Measurements from ENCODE around the gene PALM3. TPM values are rescaled to one million over a fixed set of nuclear protein-coding genes. Genes with fewer than 3 reads are reported as not detected.

Gene PALM3
- total RNA-seq, 1 experiment from 2014 or later, result 21.8 TPM

DNA sequence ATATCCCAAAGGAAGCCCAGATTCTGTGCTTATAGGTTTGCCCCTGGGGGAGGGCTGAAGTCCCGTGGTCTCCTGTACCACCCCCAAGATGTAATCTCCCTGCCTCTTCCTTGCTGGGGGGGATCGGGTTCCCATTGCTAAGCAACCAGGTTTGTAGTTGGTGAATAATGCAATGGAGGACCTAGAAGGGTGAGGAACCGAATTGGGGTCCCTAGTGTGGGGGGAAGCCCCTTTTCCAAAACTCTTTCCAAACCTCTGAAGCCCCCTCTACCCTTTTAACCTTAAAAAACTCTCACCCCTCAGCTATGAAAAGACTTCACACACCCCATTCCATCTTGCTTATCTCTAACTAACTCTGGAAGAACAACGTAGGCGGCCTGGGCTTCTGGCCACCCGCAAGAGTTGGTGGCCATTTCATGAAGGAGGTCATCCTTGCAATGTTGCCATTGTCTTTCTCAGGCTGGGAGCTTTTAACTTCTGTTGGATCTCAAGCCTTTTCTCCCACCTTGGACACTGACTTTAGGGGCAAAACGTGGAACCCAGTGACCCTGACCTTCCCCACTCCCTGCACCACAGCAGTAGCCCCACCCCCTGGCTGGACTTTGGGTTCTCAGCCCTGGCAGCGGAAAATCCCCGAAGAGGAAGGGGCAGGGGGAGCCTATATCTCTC lies 661 bp downstream of the PALM3 start:
- ChIA-PET POLR2A (ENCODE audit: low non-redundant PET) (interaction anchor here (0.6 kb wide), 1 partner anchor 19 kb away, joined by 3 read pairs; no protein-coding TSS in a partner anchor), CTCF (interaction anchor here (0.6 to 1.5 kb wide), 2 partner anchors 10 to 12 kb away, joined by 3 to 7 read pairs; no protein-coding TSS in a partner anchor)
- no TSS peak for BruUV-seq (replicated peaks)
- Histone ChIP-seq H3K4me1 (ENCODE audit: insufficient read depth, low read length, poor library complexity, severe bottlenecking) (peaks cover 12% of the 10 kb centered on the region), H3K27me3 (replicated peaks; ENCODE audit: insufficient read depth, low read depth, low read length, poor library complexity) (no peaks in the 10 kb centered on the region), H3K36me3 (ENCODE audit: insufficient read depth, low read length, poor library complexity, severe bottlenecking) (no peaks in the 10 kb centered on the region), H3K4me3 (ENCODE audit: low read depth, low read length, poor library complexity, severe bottlenecking) (no peak overlapping the region), H3K27ac (ENCODE audit: low read depth, low read length, poor library complexity, severe bottlenecking) (no peak overlapping the region), H3K9me3 (ENCODE audit: low read depth, low read length, poor library complexity, severe bottlenecking) (no peaks in the 10 kb centered on the region)
- DNase-seq (ENCODE audit: low spot score), result no peak
- no peak for TF ChIP-seq EZH2 (IDR thresholded peaks at IDR 0.05; ENCODE audit: borderline replicate concordance, low read depth, low read length, poor library complexity, severe bottlenecking)
- TF ChIP-seq, protein P1, sequence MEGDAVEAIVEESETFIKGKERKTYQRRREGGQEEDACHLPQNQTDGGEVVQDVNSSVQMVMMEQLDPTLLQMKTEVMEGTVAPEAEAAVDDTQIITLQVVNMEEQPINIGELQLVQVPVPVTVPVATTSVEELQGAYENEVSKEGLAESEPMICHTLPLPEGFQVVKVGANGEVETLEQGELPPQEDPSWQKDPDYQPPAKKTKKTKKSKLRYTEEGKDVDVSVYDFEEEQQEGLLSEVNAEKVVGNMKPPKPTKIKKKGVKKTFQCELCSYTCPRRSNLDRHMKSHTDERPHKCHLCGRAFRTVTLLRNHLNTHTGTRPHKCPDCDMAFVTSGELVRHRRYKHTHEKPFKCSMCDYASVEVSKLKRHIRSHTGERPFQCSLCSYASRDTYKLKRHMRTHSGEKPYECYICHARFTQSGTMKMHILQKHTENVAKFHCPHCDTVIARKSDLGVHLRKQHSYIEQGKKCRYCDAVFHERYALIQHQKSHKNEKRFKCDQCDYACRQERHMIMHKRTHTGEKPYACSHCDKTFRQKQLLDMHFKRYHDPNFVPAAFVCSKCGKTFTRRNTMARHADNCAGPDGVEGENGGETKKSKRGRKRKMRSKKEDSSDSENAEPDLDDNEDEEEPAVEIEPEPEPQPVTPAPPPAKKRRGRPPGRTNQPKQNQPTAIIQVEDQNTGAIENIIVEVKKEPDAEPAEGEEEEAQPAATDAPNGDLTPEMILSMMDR (conservative IDR thresholded peaks at IDR 0.05; ENCODE audit: low read depth, low read length), result no peak
- intact Hi-C loops (cut with micrococcal nuclease; ENCODE audit: unreplicated experiment), result no loop called here

DNA sequence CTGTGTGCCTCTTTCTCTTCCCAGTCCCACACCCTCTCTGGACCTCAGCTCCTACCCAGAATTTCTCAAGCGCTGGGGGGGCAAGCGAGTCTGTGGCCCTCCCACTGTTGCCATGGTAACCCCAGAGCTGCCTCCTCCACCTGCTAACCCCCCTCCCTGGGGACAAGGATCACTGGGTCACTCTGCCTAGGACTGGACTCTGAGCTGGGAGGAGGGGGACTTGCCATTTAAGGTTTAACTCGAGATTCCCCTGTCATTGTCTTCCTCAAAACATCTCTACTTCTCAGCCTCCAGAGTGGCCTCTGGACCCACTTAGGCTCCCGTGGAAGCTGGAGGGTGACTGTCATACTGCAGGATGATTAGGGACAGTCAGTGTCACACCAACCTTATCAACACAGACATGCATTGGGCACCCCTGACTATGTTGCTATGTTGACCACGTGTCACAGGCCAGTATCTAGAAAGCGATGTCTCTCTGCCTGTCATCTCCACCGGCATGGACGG lies 2.2 kb downstream of the PALM3 start:
- no peaks in the 10 kb centered on the region for H3K9me3 ChIP-seq (ENCODE audit: low read depth, low read length, poor library complexity, severe bottlenecking)
- TF ChIP-seq EZH2 (IDR thresholded peaks at IDR 0.05; ENCODE audit: borderline replicate concordance, low read depth, low read length, poor library complexity, severe bottlenecking), result no peak
- DNase-seq (ENCODE audit: low spot score), result no peak
- ChIA-PET CTCF (interaction anchor here (1.0 kb wide), 1 partner anchor 11 kb away, joined by 3 read pairs; no protein-coding TSS in a partner anchor), POLR2A (ENCODE audit: low non-redundant PET) (no interaction called here)
- BruUV-seq (replicated peaks), result no TSS peak
- intact Hi-C loops (cut with micrococcal nuclease; ENCODE audit: unreplicated experiment), result no loop called here
- no peaks in the 10 kb centered on the region for H3K36me3 ChIP-seq (ENCODE audit: insufficient read depth, low read length, poor library complexity, severe bottlenecking)
- H3K27ac ChIP-seq (ENCODE audit: low read depth, low read length, poor library complexity, severe bottlenecking), result no peak overlapping the region
- no peak overlapping the region for H3K4me3 ChIP-seq (ENCODE audit: low read depth, low read length, poor library complexity, severe bottlenecking)
- no peaks in the 10 kb centered on the region for H3K27me3 ChIP-seq (replicated peaks; ENCODE audit: insufficient read depth, low read depth, low read length, poor library complexity)
- H3K4me1 ChIP-seq (ENCODE audit: insufficient read depth, low read length, poor library complexity, severe bottlenecking), result peaks cover 12% of the 10 kb centered on the region

DNA sequence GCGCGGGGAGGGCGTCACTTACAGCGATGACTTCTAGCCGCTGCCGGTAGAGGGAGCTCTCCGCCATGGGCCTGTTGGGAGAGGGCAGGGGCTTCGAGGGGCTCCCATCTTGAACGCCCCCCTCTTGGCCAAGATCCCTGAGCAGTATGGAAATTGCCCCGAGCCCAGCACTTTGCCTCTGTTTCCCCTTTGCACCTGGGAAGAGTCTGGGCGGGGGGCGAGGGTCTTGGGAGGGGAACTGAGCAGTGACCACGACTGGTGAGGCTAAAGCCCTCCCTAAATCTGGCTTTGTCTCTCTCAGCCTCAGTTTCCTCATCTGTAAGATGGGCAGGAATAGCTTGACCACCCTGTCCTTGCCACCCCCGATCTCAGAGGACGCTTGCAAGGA lies 2.8 kb downstream of the PALM3 start:
- Histone ChIP-seq H3K36me3 (ENCODE audit: insufficient read depth, low read length, poor library complexity, severe bottlenecking) (no peaks in the 10 kb centered on the region), H3K4me1 (ENCODE audit: insufficient read depth, low read length, poor library complexity, severe bottlenecking) (peaks cover 12% of the 10 kb centered on the region), H3K27me3 (replicated peaks; ENCODE audit: insufficient read depth, low read depth, low read length, poor library complexity) (no peaks in the 10 kb centered on the region), H3K4me3 (ENCODE audit: low read depth, low read length, poor library complexity, severe bottlenecking) (no peak overlapping the region), H3K27ac (ENCODE audit: low read depth, low read length, poor library complexity, severe bottlenecking) (no peak overlapping the region), H3K9me3 (ENCODE audit: low read depth, low read length, poor library complexity, severe bottlenecking) (no peaks in the 10 kb centered on the region)
- intact Hi-C loops (cut with micrococcal nuclease; ENCODE audit: unreplicated experiment), result no loop called here
- ChIA-PET POLR2A (ENCODE audit: low non-redundant PET) (no interaction called here), CTCF (interaction anchor here (0.6 to 1.0 kb wide), 5 partner anchors 10 to 72 kb away, joined by 3 to 7 read pairs (median 3); partner anchors contain the start of gene IL27RA)
- BruUV-seq (replicated peaks), result no TSS peak
- TF ChIP-seq, protein P1 (conservative IDR thresholded peaks at IDR 0.05; ENCODE audit: low read depth, low read length), result peak; percentile 78
- no peak for TF ChIP-seq EZH2 (IDR thresholded peaks at IDR 0.05; ENCODE audit: borderline replicate concordance, low read depth, low read length, poor library complexity, severe bottlenecking)
- DNase-seq (ENCODE audit: low spot score), result peak; percentile 34
